Endothelial cell of umbilical vein (primary cell): ENCODE data around the gene LTBP1.

ENCODE experiments used
- EZH2 ChIP-seq: IDR thresholded peaks from 2 replicates; pipeline ENCODE4 v1.6.1; 2012; ENCODE audit warnings: borderline replicate concordance, low read depth, mild to moderate bottlenecking, moderate library complexity, low read length, inconsistent platforms; ENCODE audit not compliant: severe bottlenecking
- FOS ChIP-seq: IDR thresholded peaks from 2 replicates; pipeline ENCODE4 v1.6.1; 2011; ENCODE audit warnings: mild to moderate bottlenecking, low read length, moderate library complexity, borderline replicate concordance; ENCODE audit not compliant: insufficient read depth
- GATA2 ChIP-seq: IDR thresholded peaks from 2 replicates; pipeline ENCODE4 v1.7.0; 2011; ENCODE audit warnings: low read depth, mild to moderate bottlenecking, moderate library complexity, mixed read lengths, low read length; ENCODE audit not compliant: insufficient read length, insufficient read depth
- POLR2A ChIP-seq: IDR thresholded peaks from 2 replicates; pipeline ENCODE4 v1.6.1; 2012; ENCODE audit warnings: low read depth, mild to moderate bottlenecking, control low read depth, low read length
- POLR2AphosphoS5 ChIP-seq: IDR thresholded peaks from 2 replicates; pipeline ENCODE4 v1.6.1; 2012; ENCODE audit warnings: low read depth, mild to moderate bottlenecking, control low read depth, low read length, moderate library complexity; ENCODE audit not compliant: insufficient read depth
- TF ChIP-seq, protein P1 (sequence below), 2 donors: IDR thresholded peaks; 1 replicate in 1 of 2; 2 replicates in 1 of 2; pipeline ENCODE4 v1.5.1; 2011; ENCODE audit warnings: low read length in 2 of 2, mild to moderate bottlenecking in 2 of 2, moderate library complexity in 2 of 2, control low read depth in 1 of 2, inconsistent platforms in 1 of 2, low read depth in 1 of 2; ENCODE audit not compliant: insufficient read depth in 1 of 2; ENCODE audit errors: extremely low read depth in 1 of 2

- TF ChIP-seq EZH2 (no peak), POLR2A (no peak), GATA2 (no peak), FOS (no peak), POLR2AphosphoS5 (no peak)
- TF ChIP-seq, protein P1, sequence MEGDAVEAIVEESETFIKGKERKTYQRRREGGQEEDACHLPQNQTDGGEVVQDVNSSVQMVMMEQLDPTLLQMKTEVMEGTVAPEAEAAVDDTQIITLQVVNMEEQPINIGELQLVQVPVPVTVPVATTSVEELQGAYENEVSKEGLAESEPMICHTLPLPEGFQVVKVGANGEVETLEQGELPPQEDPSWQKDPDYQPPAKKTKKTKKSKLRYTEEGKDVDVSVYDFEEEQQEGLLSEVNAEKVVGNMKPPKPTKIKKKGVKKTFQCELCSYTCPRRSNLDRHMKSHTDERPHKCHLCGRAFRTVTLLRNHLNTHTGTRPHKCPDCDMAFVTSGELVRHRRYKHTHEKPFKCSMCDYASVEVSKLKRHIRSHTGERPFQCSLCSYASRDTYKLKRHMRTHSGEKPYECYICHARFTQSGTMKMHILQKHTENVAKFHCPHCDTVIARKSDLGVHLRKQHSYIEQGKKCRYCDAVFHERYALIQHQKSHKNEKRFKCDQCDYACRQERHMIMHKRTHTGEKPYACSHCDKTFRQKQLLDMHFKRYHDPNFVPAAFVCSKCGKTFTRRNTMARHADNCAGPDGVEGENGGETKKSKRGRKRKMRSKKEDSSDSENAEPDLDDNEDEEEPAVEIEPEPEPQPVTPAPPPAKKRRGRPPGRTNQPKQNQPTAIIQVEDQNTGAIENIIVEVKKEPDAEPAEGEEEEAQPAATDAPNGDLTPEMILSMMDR (IDR thresholded peaks at IDR 0.05; ENCODE audit: extremely low read depth in 1 of 2, insufficient read depth in 1 of 2, low read depth in 1 of 2, low read length in 2 of 2): no peak
These were observed 261.6 kb downstream of the LTBP1 start for GRCh38 chr2:33208400-33208799.
